ENCODE measurements around the gene PRKCZ.

Gene PRKCZ

DNA sequence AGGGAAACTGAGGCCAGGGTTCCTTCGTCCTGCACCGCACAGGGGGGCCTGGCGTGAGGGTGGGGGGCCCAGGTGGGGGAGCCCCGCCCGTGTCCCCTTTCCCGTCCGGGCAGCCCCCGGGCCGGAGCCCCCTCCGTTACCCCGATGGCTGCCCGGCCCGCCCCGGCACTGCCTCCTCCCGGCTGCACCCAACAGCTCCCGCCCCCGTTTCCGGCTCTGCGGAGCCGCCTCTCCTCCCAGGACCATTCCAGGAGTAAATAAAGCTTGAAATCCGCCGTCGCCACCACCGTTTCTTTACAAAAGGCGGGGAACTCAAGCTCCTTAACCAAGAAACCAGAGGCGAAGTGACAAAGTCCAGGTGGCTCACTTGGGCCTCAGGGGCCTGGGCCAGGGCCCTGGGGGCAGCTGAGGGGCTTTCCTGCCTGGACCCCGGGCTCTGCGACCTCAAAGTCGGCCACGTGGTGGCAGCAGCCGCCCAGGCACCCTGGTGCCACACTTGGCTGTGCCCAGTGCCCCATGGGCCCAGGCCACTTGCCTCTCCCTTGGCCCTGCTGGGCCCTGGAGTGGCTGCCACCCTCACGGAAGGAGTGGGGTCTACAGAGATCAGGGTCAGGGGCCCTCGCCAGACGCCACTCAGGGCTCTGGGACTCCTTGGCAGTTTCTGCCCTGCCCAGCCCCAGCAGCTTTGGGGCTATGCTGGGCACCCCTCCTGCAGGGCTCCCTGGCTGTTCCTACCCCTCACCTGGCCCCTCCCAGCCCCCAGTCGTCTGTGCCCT, 144.9 kb downstream of the PRKCZ start:
- DNase-seq (ENCODE audit: low spot score) = peak; percentile 79

DNA sequence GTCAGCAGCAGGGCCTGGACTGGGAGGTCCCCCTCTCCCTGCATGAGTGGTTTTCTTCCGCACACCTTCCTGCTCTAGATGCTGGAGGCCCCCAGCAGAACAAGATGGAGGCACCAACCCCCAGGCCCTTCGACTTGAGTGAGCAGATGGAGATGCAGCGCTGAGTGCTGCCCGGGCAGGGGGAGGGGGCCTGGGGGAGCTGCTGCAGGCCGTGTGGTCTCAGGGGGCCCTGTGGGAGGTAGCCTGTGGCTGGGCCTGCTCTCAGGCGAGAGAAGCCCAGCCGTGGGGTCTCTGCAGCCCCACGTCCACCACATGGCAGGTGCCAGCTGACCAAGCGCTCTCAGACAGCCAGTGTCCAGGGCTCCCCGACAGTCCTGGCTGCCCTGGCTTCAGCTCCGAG, 145.6 kb downstream of the PRKCZ start:
- DNase-seq (ENCODE audit: low spot score) = no peak

DNA sequence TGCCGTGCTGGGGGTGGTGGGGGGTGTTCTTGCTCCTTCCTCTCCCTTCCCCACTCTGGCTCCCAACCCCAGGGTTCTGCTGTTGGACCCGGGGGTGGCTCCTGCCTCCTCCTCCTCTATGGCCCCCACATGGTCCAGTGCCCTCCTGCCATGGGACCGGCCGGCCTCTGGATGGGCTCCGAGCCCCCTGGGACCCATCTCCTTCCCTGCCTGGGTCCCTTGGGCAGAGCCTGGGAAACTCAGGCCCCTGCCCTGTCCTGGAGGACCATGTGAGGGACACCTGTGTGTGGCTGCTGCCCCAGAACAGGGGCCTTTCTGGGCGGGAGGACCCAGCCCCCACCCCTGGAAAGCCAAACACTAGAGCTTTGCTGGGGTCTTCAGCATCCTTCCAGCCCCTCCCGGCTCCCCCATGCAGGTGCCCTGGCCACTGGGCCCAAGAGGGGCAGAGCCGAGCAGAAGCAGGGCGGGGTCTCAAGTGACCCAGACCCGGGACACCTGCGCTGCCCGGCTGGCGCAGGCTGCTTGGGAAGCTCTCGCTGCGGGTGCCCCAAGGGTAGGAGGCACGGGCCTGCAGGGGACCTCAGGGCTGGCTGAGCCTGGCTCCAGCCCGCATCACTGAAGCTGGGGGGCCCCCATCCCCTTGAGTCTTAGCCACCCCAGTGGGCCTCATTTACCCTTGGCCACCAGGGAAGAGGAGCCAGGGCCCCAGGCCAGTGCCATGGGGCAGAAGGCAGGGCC, 146.9 kb downstream of the PRKCZ start:
- DNase-seq (ENCODE audit: low spot score) = no peak

DNA sequence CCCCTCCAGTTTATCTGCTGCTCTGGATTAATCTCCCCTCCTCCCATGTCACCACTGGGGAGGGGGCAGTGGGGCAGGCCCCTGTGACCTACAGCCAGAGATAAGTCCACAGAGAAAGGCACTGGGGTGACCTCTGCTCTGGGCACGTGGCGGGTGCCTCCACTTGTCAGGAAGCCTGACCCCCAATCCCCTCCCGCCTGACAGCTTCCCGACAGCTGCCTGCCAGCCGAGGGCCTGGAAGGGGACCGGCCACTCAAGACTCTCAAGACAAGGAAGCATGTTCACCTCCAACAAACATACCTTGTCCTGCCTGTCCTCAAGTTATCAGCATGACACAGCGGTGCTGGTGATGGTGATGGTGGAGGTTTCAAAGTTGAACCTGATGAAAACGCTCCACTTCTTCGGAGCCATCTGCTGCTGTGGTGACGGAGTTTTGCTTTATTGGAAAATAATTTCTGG, 147.5 kb downstream of the PRKCZ start:
- no peak for DNase-seq (ENCODE audit: low spot score)

DNA sequence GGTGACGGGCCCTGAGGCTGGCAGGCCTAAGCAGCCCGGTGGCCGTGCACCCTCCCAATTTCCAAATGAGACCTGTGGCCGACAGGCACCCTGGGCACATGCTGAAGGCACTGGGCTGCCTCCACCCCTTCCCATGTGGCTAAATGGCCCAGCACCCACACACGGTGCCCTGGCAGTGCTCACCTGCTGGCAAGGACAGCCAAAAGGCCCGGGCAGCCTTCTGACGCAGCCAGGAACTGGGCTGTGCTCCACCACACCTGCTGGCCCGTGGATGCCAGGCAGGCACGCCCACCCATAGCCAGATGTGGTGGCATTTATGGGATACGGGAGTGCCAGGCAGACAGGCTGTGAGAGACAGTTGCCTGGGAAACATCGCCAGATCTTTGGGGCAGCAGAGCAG, 148.4 kb downstream of the PRKCZ start:
- DNase-seq (ENCODE audit: low spot score) = no peak

DNA sequence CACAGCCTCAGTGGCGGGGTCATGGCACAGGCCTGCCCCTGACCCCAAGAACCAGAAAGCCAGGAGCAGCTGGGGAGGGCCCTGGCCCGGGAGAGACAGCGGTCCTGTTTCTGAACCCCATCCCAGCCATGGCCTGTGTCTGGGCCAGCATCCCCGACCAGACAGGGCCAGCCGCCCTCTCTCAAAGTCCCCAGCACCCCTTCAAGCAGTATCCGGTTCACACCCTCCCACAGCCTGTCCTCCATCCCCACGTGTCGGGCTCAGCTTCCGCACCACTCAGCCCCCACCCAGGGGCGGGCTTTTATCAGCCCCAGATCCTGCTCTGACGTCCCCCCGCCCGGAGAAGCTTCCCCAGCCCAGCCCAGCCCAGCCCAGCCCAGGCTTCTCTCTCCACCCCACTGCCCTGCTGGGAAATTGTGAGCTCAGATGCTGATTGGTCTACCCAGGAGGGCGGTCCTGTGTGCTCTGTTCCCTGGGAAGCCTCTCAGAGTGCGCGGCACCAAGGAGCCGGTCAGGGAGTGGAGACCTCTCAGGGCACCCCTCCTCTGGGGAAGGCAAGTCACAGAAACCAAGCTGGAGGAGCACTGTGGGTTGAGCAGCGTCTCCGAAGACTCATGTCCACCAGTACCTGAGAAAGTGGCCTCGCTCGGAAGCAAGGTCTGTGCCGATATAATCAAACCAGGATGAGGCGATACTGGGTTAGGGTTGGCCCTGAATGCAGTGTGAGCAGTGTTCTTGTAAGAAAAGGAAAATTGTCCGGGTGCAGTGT, 149.0 kb downstream of the PRKCZ start:
- peak; percentile 75 for DNase-seq (ENCODE audit: low spot score)

DNA sequence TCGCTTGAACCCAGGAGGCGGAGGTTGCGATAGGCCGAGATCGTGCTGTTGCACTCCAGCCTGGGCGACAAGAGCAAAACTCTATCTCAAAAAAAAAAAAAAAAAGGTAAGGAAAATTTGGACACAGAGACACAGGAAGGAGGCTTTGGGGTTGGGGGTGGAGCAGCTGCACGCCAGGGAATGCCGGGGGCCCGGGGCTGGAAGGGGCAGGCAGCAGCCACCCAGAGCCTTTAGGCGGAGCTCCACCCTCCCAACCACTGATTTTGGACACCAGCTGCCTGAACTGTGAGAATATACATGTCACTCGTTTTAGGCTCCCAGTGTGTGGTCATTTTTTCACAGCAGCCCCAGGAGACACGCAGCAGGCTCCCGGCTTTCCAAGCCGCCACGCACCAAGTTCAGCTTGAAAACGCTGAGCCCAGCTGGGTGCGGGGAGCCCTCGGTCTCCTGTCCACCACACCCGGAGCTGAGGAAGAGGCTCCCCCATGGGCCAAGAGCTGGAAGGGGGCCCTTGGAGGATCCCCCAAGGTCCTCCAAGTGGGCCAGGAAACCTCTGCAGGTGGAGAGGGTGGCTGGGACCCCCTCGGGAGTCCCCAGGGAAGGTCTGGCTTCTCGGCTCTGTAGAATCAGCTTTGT, 150.2 kb downstream of the PRKCZ start:
- DNase-seq (ENCODE audit: low spot score) = no peak

DNA sequence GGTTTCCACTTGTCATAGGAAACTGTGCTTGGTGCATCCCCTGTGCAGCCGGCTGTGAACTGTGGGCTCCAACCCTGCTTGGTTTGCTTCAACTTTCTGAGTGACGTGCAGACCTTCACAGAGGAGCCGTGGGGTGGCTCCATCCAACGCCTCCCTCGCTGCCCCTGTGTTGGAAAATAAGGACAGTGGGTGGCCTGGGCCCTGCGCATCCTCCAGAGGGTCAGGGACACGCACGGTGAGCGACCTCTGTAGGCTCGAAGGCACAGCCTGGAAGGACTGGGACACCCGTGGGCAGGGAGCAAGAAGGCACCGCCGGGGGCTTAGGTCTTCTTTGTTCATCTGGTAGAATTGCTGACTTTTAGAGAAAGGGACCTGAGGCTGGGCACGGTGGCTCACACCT, 150.9 kb downstream of the PRKCZ start:
- no peak for DNase-seq (ENCODE audit: low spot score)

DNA sequence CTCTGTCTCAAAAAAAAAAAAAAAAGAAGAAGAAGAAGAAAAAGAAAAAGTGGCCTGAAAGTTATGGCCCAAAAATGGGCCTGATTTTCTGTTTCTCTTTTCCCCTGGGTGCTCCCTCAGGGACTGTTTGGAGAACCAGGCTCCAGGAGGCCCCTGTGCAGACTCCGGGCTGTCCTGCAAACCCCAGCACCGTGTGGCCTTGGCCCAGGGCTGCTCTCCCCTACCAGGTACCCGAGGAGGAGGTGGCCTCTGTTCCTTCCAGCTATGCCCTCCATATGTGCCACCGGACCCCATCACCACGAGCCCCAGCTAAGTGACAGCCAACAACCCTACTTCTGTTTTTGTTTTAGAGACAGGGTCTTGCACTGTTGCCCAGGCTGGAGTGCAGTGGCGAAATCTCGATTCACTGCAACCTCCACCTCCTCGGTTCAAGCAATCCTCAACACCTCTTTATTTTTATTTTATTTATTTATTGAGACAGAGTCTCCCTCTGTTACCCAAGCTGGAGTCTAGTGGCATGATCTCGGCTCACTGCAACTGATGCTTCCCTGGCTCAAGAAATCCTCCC, 151.9 kb downstream of the PRKCZ start:
- DNase-seq (ENCODE audit: low spot score) = no peak

DNA sequence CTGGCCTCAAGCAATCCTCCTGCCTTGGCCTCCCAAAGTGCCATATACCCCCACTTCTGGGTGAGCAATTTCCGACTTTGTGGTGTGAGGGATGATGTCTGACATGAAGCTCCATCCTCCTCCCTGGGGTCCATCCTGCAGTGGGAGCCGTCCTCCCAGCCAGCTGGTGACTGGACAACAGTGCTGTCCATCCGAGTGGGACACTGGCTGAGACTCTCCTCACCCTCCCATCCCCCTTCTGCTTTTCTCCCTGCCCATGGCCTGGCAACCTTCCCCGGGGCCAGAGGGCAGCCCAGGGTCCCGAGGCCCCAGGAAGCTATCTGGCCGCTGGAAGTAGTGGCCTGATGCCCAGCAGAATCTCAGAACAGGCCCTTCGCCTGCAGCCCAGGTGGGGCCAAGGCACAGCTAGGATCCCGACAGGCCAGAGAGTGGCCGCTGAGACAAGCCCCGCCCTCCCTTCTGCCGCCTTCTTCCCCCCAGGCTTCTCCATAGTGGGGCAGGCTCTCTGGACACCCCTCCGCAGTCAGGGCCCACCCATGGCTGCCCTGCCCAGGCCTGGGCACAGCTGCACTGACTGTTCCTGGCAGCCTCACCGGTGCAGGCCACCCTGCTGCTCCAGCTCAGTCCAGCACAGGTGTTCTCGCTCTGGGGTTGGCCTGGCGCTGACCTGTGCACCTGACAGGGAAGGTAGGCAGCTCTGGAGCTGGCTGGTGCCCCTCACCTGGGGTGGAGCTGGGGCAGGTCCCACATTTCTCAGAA, 152.8 kb downstream of the PRKCZ start:
- DNase-seq (ENCODE audit: low spot score) = no peak

DNA sequence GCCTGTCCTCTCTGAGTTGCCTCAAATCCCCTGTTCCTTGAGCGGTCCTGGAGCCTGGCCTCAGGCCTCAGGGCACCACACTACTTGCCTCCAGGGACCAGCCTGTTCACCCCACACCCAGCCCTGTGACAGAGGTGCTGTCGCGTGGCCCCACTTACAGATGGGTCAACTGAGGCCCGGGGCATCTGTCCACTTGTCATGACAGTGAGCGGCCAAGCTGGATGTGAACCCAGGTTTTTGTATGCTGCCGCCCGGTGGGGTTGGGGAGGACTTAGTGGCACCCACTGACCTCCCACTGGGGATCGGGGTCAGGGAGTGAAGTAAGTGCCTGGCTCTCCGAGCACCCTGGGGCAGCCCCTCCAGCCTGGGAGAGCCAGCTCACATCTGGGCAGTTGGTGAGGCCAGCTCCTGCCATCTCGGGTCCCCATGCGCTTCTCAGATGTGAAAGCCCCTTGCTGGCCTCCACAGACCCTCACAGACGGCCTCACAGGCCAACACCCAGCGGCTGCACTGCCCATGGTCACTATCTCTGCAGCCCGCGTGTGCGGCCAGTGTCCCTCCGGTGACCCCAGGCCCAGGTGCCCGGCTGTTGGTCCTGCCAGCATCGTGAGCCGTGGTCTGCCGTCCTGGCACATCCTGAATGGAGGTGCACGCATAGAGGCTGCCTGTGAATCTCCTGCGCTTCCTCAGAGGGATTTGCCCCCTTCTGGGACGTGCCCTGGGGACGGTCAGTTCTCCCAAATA, 153.6 kb downstream of the PRKCZ start:
- no peak for DNase-seq (ENCODE audit: low spot score)

DNA sequence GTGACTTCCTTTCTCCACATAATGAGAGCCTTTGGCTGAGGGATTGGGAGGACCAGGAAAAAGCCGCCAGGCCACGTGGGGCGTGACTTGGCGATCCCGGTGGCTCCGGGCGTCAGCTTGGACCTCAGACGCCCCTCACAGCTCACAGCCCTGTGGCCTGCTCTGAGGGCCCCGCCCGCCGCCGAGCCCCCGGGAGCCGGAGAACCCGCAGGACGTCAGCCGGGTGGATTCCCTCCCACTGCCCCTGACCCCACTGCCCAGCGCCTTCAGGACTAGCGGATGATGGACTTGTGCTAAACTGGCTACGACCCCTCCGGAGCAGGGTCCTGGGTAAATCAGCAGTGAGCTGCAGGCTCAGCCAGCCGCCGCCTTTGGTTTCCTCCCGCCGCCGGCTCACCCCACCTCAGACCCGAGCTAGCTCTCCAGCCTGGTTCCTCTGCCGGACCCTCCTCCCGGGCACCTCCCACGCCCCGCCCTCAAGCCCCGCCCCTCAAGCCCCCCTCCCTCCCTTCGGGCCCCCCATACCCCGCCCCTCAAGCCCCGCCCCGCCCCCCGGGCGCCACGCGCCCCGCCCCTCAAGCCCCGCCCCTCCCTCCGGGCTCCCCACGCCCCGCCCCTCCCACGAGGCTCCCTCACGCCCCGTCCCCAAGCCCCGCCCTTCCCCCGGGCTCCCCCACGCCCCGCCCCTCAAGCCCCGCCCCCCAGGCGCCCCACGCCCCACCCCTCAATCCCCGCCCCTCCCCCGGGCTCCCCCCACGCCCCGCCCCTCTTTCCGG, 154.4 kb downstream of the PRKCZ start:
- peak; percentile 52 for DNase-seq (ENCODE audit: low spot score)

DNA sequence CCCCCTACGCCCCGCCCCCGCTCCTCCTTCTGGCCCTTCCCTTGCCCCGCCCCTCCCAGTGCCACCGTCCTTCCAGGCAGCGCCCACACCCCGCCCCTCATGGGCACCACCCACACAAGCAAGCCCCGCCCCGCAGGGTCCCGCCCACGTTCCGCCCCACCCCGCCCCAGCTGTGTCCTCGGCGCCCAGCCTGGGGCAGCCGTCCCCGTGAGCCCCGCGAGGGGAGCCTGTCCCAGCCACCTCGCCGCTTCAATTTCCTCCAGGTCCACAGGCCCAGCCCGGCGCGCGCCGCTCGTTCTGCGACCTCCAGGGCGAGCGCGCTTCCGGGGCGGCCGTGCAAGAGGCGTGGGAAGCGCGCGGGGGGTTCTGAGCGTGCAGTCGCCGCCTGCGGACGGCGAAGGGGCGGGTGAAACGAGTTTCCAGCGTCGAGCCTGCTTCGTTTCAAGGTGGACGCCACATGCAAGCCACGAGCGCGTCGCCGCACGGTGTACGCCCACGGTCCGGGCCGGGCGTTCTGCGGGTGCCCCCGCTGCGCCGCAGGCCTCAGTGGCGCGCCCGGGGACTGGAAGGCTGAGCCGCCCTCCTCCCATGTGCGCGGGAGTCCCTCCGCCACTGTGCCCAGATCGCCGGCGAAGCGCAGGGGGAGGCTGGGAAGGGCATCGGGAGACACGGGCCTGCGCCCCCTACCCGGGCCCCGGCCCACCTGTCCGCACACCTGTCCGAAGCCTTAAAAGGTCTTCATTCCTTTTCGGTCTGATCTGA, 155.2 kb downstream of the PRKCZ start:
- peak; percentile 90 for DNase-seq (ENCODE audit: low spot score)

DNA sequence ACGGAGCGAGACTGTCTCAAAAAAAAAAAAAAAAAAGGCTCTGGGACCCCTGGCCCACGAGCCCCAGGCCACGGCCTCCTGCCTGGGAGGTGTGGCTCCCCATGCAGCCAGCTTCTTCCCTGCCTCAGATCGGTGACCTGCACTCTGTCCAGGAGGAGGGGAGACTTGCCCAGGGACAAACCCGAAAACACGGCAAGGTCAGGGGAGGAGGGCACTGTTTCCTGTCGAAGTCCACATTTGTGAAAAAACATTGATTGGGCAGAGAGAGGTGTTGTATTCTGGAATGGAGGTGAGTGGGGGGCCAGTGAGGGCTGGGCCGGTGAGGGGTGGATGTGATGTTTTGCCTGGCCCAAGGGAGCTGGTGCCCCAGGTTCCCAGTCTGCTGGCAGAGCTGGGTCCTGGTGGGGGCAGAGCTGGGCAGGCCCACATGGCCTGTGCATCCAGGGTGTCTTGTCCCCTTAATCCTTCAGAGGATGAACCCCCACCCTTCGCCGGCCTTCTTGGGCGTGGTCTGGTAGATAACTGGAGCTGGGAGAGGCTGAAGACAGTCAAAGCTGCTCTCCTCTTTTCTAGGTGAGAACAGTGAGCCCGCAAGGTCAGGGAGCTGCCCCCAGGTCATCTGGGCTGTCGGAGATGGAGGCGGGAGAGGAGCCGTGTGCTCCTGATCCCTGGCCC, 156.7 kb downstream of the PRKCZ start:
- DNase-seq (ENCODE audit: low spot score) = no peak

DNA sequence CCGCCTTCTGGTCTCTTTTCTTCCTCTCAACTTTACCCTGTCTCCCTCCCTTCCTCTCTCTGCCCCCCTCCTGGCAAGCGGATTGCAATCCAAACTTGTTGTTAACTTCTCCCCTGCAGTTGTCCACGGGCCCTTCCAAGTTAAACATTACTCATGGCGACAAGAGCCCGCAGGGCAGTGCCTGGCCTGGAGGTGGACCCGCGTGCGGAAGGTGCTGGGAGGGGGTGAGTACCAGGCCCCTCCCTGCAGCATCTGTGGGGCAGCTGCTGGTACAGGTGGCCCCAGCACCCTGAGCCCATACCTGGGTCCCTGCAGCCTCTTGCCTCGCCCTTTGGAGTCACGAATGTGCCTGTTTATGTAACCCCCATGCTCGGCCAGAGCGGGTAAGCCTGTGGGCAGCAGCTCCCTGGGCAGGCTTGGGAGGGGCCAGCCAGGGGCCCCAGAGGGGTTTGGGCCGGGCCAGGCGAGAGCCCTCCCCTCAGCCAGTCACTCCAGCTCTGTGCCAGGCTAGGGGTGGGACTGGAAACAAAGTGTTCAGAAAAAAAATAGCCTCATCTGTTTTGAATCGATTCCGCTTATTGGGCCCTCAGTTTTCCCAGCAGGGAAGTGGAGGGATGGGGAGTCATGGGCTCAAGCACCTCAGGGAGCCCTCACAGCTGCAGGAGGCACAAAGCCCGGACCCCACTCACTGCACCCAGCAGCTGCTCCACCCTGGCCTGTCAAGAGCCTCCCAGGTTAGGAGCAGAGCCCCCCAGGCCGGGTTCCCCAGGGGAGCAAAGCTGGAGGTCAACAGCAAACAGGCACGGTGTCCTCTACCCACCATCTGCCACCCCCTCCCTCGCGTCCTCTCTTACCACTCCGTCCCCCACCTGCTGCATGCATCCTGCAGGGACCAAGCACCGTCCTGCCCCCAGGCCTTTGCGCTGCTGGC, 158.4 kb downstream of the PRKCZ start:
- DNase-seq (ENCODE audit: low spot score) = no peak

DNA sequence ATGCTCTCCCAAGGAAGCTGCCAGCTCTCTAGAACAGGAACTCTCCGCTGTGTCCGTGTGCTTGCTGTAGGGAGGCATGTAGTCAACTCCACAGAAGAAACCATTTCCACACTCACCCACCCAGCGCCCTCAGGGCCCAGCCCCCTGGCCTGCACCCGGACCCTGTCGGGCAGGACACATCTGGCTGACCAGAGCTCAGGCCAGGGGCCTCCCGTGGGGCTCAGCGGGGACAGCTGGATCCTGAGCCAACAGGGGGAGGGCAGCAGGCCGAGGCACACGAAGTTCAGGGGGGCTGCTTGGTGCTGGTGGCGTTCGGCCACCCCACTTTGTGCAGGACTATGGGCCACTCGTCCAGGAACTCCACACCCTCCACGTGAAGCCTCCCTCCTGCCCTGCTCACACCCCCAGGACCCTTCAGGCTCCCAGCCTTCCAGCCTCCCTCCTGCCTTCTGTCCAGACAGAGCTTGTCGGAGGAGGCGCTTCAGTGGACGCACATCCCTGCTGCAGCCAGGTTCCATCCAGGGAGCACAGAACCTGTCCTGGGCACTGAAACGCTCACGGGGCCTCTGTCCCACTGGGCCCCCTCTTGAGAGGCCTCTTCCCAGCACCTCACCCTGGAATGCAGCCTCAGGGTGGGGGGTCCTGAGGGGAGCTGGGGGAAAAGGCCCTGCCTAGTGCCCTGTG, 159.3 kb downstream of the PRKCZ start:
- DNase-seq (ENCODE audit: low spot score) = no peak

Measured in pons (tissue), 1 donor.